Skeletal muscle satellite cell (primary cell): ENCODE measurements around the gene KRTAP9-3.
"Not testable (repeated sequence)": the region's sequence is repeated elsewhere in the genome, so short reads cannot be mapped to it uniquely, and the experiment has no call there.

ENCODE experiments used
- H3K27me3 ChIP-seq: 2 replicates; pipeline ENCODE4 v1.7.0; 2013; ENCODE audit warnings: low read length; ENCODE audit not compliant: control insufficient read depth, insufficient read depth
- H3K36me3 ChIP-seq: 2 replicates; pipeline ENCODE4 v1.7.0; 2013; ENCODE audit warnings: mild to moderate bottlenecking, control low read depth, low read length; ENCODE audit not compliant: insufficient read depth
- H3K4me1 ChIP-seq: 2 replicates; pipeline ENCODE4 v1.7.0; 2013; ENCODE audit warnings: low read length; ENCODE audit not compliant: control insufficient read depth, insufficient read depth
- H3K4me2 ChIP-seq: 2 replicates; pipeline ENCODE4 v1.7.0; 2013; ENCODE audit warnings: mild to moderate bottlenecking, low read length
- H3K4me3 ChIP-seq: 2 replicates; pipeline ENCODE4 v1.7.0; 2013; ENCODE audit warnings: low read length
- H3K9ac ChIP-seq: 2 replicates; pipeline ENCODE4 v1.7.0; 2013; ENCODE audit warnings: mild to moderate bottlenecking, low read depth, low read length, moderate library complexity
- H3K9me3 ChIP-seq: replicated peaks from 2 replicates; pipeline ENCODE4 v1.7.0; 2013; ENCODE audit warnings: mild to moderate bottlenecking, control low read depth, low read length

Gene KRTAP9-3

DNA sequence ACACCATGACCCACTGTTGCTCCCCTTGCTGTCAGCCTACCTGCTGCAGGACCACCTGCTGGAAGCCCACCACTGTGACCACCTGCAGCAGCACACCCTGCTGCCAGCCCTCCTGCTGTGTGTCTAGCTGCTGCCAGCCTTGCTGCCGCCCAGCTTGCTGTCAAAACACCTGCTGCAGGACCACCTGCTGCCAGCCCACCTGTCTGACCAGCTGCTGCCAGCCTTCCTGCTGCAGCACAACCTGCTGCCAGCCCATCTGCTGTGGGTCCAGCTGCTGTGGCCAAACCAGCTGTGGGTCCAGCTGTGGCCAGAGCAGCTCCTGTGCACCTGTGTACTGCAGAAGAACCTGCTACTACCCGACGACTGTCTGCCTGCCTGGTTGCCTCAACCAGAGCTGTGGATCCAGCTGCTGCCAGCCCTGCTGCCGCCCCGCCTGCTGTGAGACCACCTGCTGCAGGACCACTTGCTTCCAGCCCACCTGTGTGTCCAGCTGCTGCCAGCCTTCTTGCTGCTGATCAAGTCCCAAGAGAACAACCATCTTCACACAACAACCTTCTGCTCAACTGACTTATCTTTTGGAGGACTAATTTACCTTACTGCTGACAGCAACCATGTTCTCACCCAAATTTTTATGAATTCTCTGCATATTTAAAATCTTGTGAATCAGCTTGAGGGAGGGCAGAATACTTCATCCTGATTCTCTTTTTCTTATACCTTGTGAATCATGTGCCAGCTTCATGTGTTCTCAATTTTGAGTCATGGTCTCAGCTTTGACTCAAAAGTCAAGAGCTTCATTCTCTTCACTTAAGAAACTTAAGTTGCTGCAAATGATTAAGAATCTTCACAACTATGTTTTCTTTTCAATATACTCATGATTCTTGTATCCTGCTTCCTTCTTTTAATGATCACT, 23.4 kb downstream of the KRTAP9-3 start, which contains the start of gene KRTAP9-9:
Gene KRTAP9-9, plus strand, starts transcription at position 4 of the 910 bp plus-strand sequence.
- H3K9me3 ChIP-seq, H3K4me2 ChIP-seq, H3K4me3 ChIP-seq, H3K36me3 ChIP-seq, H3K9ac ChIP-seq: not testable (repeated sequence)
- H3K27me3 ChIP-seq = peaks cover 22% of the 10 kb centered on the region
- peaks cover 11% of the 10 kb centered on the region for H3K4me1 ChIP-seq

DNA sequence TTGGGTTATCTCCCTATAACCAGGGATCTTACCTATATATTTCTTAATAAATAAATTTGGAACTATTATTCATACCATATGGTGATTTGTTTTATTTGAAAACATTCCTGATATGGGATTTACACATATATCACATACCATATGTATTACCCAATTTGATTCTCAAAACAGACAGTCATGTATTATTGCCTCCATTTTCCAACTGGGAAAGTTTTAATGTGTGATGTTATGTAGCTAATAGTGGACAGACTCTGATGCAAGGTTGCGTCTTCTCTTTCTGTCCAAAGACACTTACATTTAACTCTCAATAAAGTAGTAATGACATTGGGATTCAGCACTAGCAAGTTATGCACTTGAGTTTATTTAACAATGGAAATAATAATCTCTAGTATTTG, 24.0 kb downstream of the KRTAP9-3 start:
- no peaks in the 10 kb centered on the region for H3K36me3 ChIP-seq
- no peak overlapping the region for H3K9ac ChIP-seq
- no peaks in the 10 kb centered on the region for H3K9me3 ChIP-seq
- peaks cover 19% of the 10 kb centered on the region for H3K27me3 ChIP-seq
- H3K4me1 ChIP-seq = peaks cover 11% of the 10 kb centered on the region
- H3K4me2 ChIP-seq = peak overlapping the region; percentile 28
- H3K4me3 ChIP-seq = no peak overlapping the region

DNA sequence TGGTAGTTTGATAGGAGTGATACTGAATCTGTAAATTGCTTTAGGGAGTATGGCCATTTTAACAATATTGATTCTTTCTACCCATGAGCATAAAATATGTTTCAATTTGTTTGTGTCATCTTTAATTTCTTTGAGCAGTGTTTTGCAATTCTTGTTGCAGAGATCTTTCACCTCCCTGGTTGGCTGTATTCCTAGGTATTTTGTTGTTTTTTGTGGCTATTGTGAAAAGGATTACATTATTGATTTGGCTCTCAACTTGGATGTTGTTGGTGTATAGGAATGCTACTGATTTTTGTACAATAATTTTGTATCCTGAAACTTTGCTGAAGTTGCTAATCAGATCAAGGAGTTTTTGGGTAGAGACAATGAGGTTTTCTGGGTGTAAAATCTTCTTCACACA, 26.2 kb downstream of the KRTAP9-3 start:
- Histone ChIP-seq H3K9me3 (no peaks in the 10 kb centered on the region), H3K4me1 (peaks cover 11% of the 10 kb centered on the region), H3K27me3 (peaks cover 10% of the 10 kb centered on the region), H3K36me3 (no peaks in the 10 kb centered on the region), H3K4me2 (no peak overlapping the region), H3K4me3 (no peak overlapping the region), H3K9ac (no peak overlapping the region)

DNA sequence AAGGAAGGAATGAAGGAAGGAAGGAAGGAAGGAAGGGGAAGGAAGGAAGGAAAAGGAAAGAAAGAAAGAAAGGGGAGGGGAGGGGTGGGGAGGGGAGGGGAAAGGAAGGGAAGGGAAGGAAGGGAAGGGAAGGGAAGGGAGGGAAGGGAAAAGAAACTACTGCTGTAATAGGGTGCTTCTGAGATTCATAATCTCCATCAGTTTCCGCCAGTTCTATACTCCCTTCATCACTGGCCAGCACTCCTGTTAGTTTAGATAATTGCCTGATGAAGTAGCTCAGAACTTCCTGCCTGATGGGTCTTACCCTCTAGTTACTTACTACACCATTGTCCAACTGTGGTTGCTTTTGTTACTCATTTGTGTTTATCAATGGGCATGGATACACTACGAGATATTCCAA, 31.0 kb downstream of the KRTAP9-3 start:
- Histone ChIP-seq H3K9me3 (no peaks in the 10 kb centered on the region), H3K4me2 (no peak overlapping the region), H3K36me3 (no peaks in the 10 kb centered on the region), H3K4me1 (no peaks in the 10 kb centered on the region), H3K9ac (no peak overlapping the region), H3K27me3 (peaks cover 9% of the 10 kb centered on the region), H3K4me3 (no peak overlapping the region)

DNA sequence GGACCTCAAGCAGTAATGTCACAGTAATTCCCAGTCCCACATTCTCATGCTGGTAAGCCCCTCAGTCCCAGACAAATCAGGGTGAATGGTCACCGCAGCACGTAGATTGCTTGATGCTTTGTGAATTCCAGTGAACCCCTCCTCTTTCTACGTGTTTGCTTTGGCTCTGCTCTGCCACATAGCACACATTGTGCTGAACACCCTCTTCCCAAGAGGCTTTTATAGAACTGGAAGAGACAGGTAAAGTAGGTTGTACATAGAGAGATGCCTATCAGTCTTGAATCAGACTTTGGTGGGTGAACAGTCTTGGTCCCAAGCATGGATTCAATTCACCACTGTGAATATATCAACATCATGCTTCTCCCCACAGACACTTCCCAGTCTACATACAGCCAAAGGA, 32.4 kb downstream of the KRTAP9-3 start:
- H3K4me2 ChIP-seq = no peak overlapping the region
- H3K9ac ChIP-seq = no peak overlapping the region
- H3K4me1 ChIP-seq = no peaks in the 10 kb centered on the region
- H3K36me3 ChIP-seq = no peaks in the 10 kb centered on the region
- no peak overlapping the region for H3K4me3 ChIP-seq
- H3K27me3 ChIP-seq = peaks cover 7% of the 10 kb centered on the region
- H3K9me3 ChIP-seq = no peaks in the 10 kb centered on the region

DNA sequence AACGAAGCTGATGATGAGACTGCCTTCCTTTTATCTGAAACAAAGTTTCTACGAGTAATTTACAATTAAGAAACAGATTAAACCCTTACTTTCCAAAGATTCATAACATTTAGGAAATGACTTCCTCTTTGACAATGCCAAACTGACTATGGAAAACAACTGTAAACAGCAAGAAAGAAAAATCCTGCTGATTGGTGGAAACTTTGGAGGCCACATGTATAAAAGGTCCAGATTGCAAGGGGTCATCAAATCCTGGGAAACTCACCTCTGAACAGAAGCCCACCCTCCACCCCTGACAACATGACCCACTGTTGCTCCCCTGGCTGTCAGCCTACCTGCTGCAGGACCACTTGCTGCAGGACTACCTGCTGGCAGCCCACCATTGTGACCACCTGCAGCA, 32.8 kb downstream of the KRTAP9-3 start, which contains the start of gene KRTAP9-6:
Gene KRTAP9-6, plus strand, starts transcription at position 301 of the 400 bp plus-strand sequence. Its CDS starts 0 bp downstream, at position 301.
- no peak within 1 kb of the TSS for H3K9ac ChIP-seq
- no peaks in the 10 kb centered on the region for H3K4me1 ChIP-seq
- H3K27me3 ChIP-seq = peaks cover 7% of the 10 kb centered on the region
- no peak within 1 kb of the TSS for H3K4me2 ChIP-seq
- no peak within 1 kb of the TSS for H3K4me3 ChIP-seq
- H3K9me3 ChIP-seq = no peaks in the 10 kb centered on the region
- no peaks in the 10 kb centered on the region for H3K36me3 ChIP-seq

DNA sequence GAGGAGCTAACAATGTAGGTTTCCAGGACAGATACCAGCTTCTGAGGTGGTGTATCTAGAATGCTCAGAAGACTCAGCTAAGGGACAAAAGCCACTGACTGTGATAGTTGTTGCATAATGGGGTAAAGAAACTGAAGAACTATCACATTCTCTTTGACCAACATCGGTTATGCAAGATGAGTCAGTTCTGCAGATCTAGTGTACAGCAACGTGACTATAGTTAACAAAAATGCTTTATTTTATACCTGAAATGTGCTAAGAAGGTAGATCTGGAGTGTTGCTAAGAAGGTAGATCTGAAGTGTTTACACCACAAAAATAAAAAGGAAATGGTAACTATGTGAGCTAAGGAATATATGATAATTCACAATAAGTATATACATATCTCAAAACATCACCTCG, 35.5 kb downstream of the KRTAP9-3 start:
- no peaks in the 10 kb centered on the region for H3K4me1 ChIP-seq
- peaks cover 7% of the 10 kb centered on the region for H3K27me3 ChIP-seq
- no peak overlapping the region for H3K4me2 ChIP-seq
- H3K36me3 ChIP-seq = no peaks in the 10 kb centered on the region
- H3K9ac ChIP-seq = no peak overlapping the region
- H3K4me3 ChIP-seq = no peak overlapping the region
- no peaks in the 10 kb centered on the region for H3K9me3 ChIP-seq

DNA sequence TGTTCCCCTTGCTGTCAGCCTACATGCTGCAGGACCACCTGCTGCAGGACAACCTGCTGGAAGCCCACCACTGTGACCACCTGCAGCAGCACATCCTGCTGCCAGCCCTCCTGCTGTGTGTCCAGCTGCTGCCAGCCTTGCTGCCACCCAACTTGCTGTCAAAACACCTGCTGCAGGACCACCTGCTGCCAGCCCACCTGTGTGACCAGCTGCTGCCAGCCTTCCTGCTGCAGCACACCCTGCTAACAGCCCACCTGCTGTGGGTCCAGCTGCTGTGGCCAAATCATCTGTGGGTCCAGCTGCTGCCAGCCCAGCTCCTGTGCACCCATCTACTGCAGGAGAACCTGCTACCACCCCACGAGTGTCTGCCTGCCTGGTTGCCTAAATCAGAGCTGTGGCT, 39.1 kb downstream of the KRTAP9-3 start:
- not testable (repeated sequence) for H3K36me3 ChIP-seq, H3K27me3 ChIP-seq, H3K4me2 ChIP-seq, H3K4me3 ChIP-seq, H3K4me1 ChIP-seq, H3K9me3 ChIP-seq, H3K9ac ChIP-seq

DNA sequence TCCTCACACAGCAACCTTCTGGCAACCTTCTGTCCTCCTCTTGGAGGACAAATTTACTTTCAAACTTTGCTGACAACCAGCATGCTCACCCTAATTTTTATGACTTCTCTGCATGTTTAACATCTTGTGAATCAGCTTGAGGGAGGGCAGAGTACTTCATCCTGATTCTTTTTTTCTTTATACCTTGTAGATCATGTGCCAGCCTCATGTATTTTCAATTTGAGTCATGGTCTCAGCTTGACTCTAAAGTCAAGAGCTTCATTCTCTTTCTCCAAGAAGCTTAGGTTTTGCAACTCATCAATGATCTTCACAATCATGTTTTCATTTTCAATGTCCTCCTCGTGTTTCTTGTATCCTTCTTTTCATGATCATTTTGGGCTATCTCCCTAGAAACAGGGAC, 39.6 kb downstream of the KRTAP9-3 start:
- Histone ChIP-seq H3K4me3 (no peak overlapping the region), H3K4me1 (no peaks in the 10 kb centered on the region), H3K36me3 (no peaks in the 10 kb centered on the region), H3K9ac (no peak overlapping the region), H3K27me3 (no peaks in the 10 kb centered on the region), H3K4me2 (no peak overlapping the region), H3K9me3 (no peaks in the 10 kb centered on the region)

DNA sequence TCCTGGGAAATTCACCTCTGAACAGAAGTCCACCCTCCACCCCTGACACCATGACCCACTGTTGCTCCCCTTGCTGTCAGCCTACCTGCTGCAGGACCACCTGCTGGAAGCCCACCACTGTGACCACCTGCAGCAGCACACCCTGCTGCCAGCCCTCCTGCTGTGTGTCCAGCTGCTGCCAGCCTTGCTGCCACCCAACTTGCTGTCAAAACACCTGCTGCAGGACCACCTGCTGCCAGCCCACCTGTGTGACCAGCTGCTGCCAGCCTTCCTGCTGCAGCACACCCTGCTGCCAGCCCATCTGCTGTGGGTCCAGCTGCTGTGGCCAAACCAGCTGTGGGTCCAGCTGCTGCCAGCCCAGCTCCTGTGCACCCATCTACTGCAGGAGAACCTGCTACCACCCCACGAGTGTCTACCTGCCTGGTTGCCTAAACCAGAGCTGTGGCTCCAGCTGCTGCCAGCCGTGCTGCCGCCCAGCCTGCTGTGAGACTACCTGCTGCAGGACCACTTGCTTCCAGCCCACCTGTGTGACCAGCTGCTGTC, 43.5 kb downstream of the KRTAP9-3 start, which contains the start of gene KRTAP9-7:
Gene KRTAP9-7, plus strand, starts transcription at position 51 of the 543 bp plus-strand sequence. Its CDS starts 0 bp downstream, at position 51.
- not testable (repeated sequence) for H3K9me3 ChIP-seq, H3K4me2 ChIP-seq, H3K9ac ChIP-seq, H3K4me1 ChIP-seq, H3K4me3 ChIP-seq, H3K27me3 ChIP-seq, H3K36me3 ChIP-seq

DNA sequence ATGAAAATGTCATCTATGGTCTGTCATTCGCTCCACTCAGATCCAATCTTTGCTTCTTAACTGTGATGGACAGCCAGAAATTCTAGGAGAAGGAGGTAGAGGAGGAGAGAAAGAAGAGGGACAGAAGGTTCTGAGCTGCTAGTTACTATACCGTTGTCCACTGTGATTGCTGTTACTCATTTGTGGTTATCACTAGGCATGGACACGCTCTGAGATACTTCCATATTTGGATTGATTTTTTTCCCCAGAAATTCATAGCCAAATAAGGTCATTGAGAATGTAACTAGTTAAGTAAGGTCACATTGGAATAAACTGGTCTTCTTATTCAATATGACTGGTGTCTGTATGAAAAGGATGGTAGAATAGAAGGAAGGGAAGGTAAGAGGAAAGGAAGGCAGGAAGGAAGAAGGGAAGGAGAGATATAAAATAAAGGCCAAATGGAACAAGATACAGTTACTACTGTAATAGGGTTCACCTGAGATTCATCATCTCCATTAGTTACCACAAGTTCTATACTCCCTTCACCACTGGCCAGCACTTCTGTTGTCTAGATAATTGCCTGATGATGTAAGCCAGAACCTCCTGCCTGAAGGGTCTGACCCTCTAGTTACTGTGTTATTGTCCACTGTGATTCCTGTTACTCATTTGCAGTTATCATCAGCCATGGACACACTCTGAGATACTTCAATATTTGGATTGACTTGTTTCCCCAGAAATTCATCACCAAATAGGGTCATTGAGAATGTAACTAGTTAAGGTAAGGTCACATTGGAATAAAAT, 46.1 kb downstream of the KRTAP9-3 start:
- H3K27me3 ChIP-seq = no peaks in the 10 kb centered on the region

More for the DNA sequence above, 46.1 kb downstream of the KRTAP9-3 start:
- H3K4me3 ChIP-seq = no peak overlapping the region
- H3K9ac ChIP-seq = no peak overlapping the region
- H3K36me3 ChIP-seq = no peaks in the 10 kb centered on the region
- no peak overlapping the region for H3K4me2 ChIP-seq
- H3K4me1 ChIP-seq = no peaks in the 10 kb centered on the region
- no peaks in the 10 kb centered on the region for H3K9me3 ChIP-seq
